Measurements from ENCODE around the gene OR2S2. TPM values are rescaled to one million over a fixed set of nuclear protein-coding genes. Genes with fewer than 3 reads are reported as not detected.

The OR2S2 gene
- total RNA-seq, 1 experiment from 2014 or later, result not detected

GRCh38 chr9:35919212-35920008 lies 38.5 kb downstream of the OR2S2 start:
- no peak overlapping the region for H3K27ac Mint-ChIP-seq (ENCODE audit: low read depth, unreplicated experiment)
- intact Hi-C loops (cut with micrococcal nuclease), result no loop called here
- peaks cover 13% of the 10 kb centered on the region for H3K4me1 Mint-ChIP-seq (ENCODE audit: insufficient read depth, unreplicated experiment)

DNA sequence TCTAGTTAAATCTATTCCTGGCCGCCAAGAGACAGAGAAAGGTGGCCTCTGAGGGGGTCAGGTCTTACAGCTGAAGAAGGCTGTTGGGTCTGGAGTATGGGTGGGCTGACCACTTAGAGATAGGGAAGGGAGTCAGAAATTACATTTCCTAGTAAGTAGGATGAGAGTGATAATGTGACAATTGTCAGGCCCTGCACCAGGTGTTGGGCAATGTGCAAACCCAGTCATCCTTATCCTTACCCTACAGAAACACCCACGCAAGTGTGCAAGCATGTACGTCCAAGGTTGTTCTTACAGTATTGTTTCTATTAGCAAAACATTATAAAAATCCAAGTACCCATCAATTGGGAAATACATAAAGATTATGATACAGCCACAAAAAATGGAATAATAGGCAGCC lies 39.2 kb downstream of the OR2S2 start:
- TF ChIP-seq, protein P1, sequence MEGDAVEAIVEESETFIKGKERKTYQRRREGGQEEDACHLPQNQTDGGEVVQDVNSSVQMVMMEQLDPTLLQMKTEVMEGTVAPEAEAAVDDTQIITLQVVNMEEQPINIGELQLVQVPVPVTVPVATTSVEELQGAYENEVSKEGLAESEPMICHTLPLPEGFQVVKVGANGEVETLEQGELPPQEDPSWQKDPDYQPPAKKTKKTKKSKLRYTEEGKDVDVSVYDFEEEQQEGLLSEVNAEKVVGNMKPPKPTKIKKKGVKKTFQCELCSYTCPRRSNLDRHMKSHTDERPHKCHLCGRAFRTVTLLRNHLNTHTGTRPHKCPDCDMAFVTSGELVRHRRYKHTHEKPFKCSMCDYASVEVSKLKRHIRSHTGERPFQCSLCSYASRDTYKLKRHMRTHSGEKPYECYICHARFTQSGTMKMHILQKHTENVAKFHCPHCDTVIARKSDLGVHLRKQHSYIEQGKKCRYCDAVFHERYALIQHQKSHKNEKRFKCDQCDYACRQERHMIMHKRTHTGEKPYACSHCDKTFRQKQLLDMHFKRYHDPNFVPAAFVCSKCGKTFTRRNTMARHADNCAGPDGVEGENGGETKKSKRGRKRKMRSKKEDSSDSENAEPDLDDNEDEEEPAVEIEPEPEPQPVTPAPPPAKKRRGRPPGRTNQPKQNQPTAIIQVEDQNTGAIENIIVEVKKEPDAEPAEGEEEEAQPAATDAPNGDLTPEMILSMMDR (IDR thresholded peaks at IDR 0.05; ENCODE audit: unreplicated experiment), result no peak
- H3K9me3 Mint-ChIP-seq (ENCODE audit: unreplicated experiment), result no peaks in the 10 kb centered on the region
- H3K27me3 Mint-ChIP-seq (ENCODE audit: insufficient read depth, unreplicated experiment), result no peaks in the 10 kb centered on the region
- no TSS peak for BruUV-seq (replicated peaks)
- H3K36me3 Mint-ChIP-seq (ENCODE audit: insufficient read depth, unreplicated experiment), result no peaks in the 10 kb centered on the region
- peak; percentile 13 for DNase-seq (ENCODE audit: unreplicated experiment)
- POLR2A ChIA-PET, result no interaction called here
- CTCF ChIA-PET, result interaction anchor here (0.7 to 2.3 kb wide), 6 partner anchors 8 to 440 kb away, joined by 3 to 15 read pairs (median 4); partner anchors contain the start of gene SPAAR
- intact Hi-C loops (cut with micrococcal nuclease), result no loop called here
- H3K27ac Mint-ChIP-seq (ENCODE audit: low read depth, unreplicated experiment), result no peak overlapping the region
- H3K4me1 Mint-ChIP-seq (ENCODE audit: insufficient read depth, unreplicated experiment), result peaks cover 6% of the 10 kb centered on the region
- no peak overlapping the region for H3K4me3 Mint-ChIP-seq (ENCODE audit: unreplicated experiment)

More at GRCh38 chr9:35919212-35920008, 38.5 kb downstream of the OR2S2 start:
- no peaks in the 10 kb centered on the region for H3K27me3 Mint-ChIP-seq (ENCODE audit: insufficient read depth, unreplicated experiment)
- no peak for DNase-seq (ENCODE audit: unreplicated experiment)
- TF ChIP-seq, protein P1 (IDR thresholded peaks at IDR 0.05; ENCODE audit: unreplicated experiment), result no peak
- ChIA-PET CTCF (interaction anchor here (0.7 to 2.5 kb wide), 5 partner anchors 9 to 440 kb away, joined by 3 to 15 read pairs (median 3); partner anchors contain the start of gene SPAAR), POLR2A (interaction anchor here (1.8 to 2.9 kb wide), 2 partner anchors 8 to 13 kb away, joined by 8 to 21 read pairs; partner anchors contain the start of gene HRCT1)
- H3K4me3 Mint-ChIP-seq (ENCODE audit: unreplicated experiment), result no peak overlapping the region
- BruUV-seq (replicated peaks), result no TSS peak
- no peaks in the 10 kb centered on the region for H3K36me3 Mint-ChIP-seq (ENCODE audit: insufficient read depth, unreplicated experiment)
- no peaks in the 10 kb centered on the region for H3K9me3 Mint-ChIP-seq (ENCODE audit: unreplicated experiment)

GRCh38 chr9:35917261-35917660 lies 40.7 kb downstream of the OR2S2 start:
- no TSS peak for BruUV-seq (replicated peaks)
- TF ChIP-seq, protein P1 (IDR thresholded peaks at IDR 0.05; ENCODE audit: unreplicated experiment), result no peak
- ChIA-PET CTCF (interaction anchor here (1.5 kb wide), 1 partner anchor 127 kb away, joined by 5 read pairs; no protein-coding TSS in a partner anchor), POLR2A (interaction anchor here (0.6 kb wide), 1 partner anchor 134 kb away, joined by 4 read pairs; no protein-coding TSS in a partner anchor)
- intact Hi-C loops (cut with micrococcal nuclease), result no loop called here
- no peaks in the 10 kb centered on the region for H3K36me3 Mint-ChIP-seq (ENCODE audit: insufficient read depth, unreplicated experiment)
- no peaks in the 10 kb centered on the region for H3K9me3 Mint-ChIP-seq (ENCODE audit: unreplicated experiment)
- no peak for DNase-seq (ENCODE audit: unreplicated experiment)
- no peaks in the 10 kb centered on the region for H3K27me3 Mint-ChIP-seq (ENCODE audit: insufficient read depth, unreplicated experiment)
- H3K4me1 Mint-ChIP-seq (ENCODE audit: insufficient read depth, unreplicated experiment), result no peaks in the 10 kb centered on the region
- H3K27ac Mint-ChIP-seq (ENCODE audit: low read depth, unreplicated experiment), result no peak overlapping the region
- H3K4me3 Mint-ChIP-seq (ENCODE audit: unreplicated experiment), result no peak overlapping the region

GRCh38 chr9:35915681-35916294 lies 42.2 kb downstream of the OR2S2 start:
- Mint-ChIP-seq H3K4me3 (ENCODE audit: unreplicated experiment) (no peak overlapping the region), H3K27me3 (ENCODE audit: insufficient read depth, unreplicated experiment) (no peaks in the 10 kb centered on the region), H3K36me3 (ENCODE audit: insufficient read depth, unreplicated experiment) (no peaks in the 10 kb centered on the region), H3K4me1 (ENCODE audit: insufficient read depth, unreplicated experiment) (peaks cover 4% of the 10 kb centered on the region), H3K9me3 (ENCODE audit: unreplicated experiment) (no peaks in the 10 kb centered on the region), H3K27ac (ENCODE audit: low read depth, unreplicated experiment) (no peak overlapping the region)
- intact Hi-C loops (cut with micrococcal nuclease), result no loop called here
- TF ChIP-seq, protein P1 (IDR thresholded peaks at IDR 0.05; ENCODE audit: unreplicated experiment), result no peak
- ChIA-PET CTCF (interaction anchor here (0.9 kb wide), 1 partner anchor 33 kb away, joined by 4 read pairs; no protein-coding TSS in a partner anchor), POLR2A (no interaction called here)
- no TSS peak for BruUV-seq (replicated peaks)
- DNase-seq (ENCODE audit: unreplicated experiment), result no peak
